Midbrain (tissue), 1 donor: ENCODE results near the gene GIGYF2.
"Not testable (repeated sequence)": the region's sequence is repeated elsewhere in the genome, so short reads cannot be mapped to it uniquely, and the experiment has no call there.

Experiments
- DNase-seq: peaks from one replicate; lab custom pipeline; 2025; lab: John Stamatoyannopoulos, UW

Gene GIGYF2

GRCh38 chr2:232816657-232817056 is 119.5 kb downstream of the GIGYF2 start:
- DNase-seq: no peak

- no peak for DNase-seq
Measured at GRCh38 chr2:232817756-232818155, 120.6 kb downstream of the GIGYF2 start.

- DNase-seq: no peak
Measured at GRCh38 chr2:232829988-232830387, 132.9 kb downstream of the GIGYF2 start.

- no peak for DNase-seq
Measured at GRCh38 chr2:232831496-232831895, 134.4 kb downstream of the GIGYF2 start.

DNA sequence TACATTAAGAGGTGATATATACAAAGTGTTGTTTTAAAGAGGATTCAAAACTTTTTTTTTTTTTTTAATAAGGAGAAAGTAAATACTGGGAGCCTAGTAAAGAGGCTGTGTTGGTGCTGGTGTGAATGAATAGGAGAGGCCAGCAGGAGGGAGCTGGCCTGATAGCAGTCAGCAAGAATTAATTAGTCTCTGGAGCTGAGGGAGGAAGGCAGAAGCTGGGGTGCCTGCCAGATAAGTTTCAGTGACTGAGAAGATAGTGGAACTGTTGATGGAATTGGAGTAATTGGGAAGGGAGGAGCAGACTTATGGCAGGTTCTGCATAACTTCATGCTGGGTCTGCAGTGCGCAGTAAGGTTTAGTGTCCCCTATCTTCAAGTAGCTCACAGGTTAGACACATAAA is 136.7 kb downstream of the GIGYF2 start:
- no peak for DNase-seq

- no peak for DNase-seq
Measured at GRCh38 chr2:232835687-232836208, 138.6 kb downstream of the GIGYF2 start.

DNA sequence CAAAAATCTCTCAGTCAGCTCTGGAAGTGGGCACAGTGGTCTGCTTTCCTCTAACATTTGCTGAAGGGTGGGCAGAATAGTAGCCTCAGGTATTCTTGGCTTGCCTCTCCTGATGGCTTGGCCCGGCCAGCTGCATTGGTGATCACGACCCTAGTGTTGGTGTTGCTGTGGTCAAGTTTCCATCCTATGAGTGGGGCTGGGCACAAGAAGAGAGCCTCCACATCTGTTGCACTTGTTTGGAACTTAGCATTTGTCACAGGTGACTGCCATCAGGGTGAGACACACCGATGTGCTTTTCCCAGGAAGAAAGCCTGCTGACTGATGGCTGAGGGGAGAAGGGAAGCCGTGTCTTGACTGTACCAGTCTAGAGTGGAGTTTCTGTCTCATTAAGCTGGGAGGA is 139.8 kb downstream of the GIGYF2 start:
- DNase-seq: no peak

DNA sequence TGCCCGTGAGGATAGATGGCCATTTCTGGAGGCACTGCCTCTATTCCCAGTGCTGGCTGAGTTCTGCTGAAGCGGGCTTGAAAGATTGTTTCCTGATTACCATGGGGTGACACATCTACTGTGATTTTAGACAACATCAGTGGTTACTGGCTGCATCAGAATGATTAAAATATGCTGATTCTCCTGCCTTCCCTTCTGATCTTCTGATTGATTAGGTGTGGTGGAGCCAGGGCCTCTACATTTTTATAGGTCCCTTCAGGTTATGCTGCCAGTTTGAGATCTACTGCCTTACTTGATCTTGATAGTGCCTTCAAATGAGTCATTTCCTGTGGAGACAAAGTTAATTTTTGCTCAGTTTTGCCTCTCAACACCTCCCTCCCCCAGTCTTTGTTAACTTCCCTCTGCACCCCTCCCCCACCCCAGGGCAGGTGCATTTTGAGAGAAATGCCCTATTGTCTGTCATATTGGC is 141.3 kb downstream of the GIGYF2 start:
- DNase-seq: no peak

DNA sequence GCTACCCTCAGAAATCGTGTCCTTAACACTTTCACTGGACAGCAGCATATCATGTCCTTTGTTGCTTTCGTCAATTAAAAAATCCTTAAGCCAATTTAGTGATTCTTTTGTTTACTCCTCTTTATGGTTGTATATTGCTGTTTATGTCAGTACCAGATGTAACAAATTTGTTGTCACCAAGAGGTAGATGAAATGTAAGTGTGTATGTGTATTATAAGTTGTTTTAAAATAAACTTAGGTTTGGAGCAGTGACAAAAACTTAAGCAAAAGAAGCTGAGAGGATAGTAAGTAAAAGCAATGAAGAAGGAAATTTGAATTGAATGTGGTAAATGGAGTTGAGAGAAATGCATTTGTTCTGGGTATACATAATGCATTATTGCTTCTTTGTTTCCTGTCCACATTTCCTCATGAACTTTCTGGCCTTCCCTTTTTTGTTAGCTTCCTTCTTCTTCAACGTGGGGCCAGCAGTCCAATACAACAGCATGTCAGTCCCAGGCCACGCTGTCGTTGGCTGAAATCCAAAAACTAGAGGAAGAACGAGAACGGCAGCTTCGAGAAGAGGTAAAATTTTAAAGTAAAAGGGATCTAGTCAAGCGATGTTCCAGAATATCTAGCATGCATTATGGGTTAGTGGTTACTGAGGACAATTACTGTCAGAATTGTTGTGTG is 142.4 kb downstream of the GIGYF2 start:
- peak; percentile 20 for DNase-seq

DNA sequence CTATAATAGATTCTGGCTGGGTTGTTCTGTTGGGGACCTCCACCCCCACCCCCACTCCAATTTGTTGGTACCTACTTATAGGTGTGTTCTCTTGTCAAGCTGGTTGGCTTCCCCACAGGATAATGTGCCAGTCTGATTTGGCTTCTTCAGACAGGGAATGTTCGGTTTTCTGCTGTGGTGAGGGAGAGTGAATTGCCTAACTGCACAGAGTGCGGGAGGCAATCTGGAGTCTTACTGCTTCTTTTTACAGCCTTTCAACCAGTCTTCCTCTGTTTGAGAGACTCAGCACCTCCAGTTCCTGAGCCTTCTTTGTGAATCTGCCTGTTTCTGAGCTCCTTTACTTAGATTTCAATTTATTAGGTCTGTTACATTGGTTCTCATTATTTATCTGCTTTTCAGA is 145.6 kb downstream of the GIGYF2 start:
- no peak for DNase-seq

GRCh38 chr2:232843834-232844233 is 146.7 kb downstream of the GIGYF2 start:
- peak; percentile 29 for DNase-seq

- no peak for DNase-seq
Measured at GRCh38 chr2:232846055-232846454, 148.9 kb downstream of the GIGYF2 start.

GRCh38 chr2:232850039-232850438 is 152.9 kb downstream of the GIGYF2 start:
- DNase-seq: no peak

DNA sequence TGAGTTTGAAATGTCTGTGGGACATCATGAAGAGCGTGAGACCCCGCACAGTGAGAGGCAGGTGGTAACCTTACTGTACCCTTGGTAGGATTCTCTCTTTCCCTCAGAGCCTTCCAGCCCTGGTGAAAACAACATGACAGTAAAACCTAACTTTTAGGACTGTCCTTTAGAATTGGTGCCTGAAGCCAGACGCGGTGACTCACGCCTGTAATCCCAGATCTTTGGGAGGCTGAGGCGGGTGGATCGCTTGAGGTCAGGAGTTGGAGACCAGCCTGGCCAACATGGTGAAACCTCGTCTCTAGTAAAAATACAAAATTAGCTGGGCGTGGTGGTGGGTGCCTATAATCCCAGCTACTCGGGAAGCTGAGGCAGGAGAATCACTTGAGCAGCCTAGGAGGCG is 154.9 kb downstream of the GIGYF2 start:
- DNase-seq: not testable (repeated sequence)

DNA sequence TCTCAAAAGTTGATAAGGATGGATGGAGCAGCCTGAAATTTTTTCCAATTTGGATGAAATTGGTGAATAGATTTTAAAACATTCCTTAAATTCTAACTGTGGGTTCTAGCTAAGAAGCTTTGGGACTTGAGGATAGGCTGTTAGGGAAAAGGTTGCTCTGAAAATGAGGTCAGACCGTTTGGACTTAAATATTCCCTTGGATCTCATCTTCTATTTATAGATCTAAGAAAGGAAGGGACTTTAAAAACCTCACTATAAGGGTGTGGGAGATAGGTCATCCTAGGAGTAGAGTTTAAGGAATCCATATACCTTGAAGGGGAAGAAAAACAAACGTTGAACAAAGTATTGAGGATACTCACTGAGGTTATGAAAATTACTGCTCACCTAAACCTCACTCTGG is 155.5 kb downstream of the GIGYF2 start:
- no peak for DNase-seq

DNA sequence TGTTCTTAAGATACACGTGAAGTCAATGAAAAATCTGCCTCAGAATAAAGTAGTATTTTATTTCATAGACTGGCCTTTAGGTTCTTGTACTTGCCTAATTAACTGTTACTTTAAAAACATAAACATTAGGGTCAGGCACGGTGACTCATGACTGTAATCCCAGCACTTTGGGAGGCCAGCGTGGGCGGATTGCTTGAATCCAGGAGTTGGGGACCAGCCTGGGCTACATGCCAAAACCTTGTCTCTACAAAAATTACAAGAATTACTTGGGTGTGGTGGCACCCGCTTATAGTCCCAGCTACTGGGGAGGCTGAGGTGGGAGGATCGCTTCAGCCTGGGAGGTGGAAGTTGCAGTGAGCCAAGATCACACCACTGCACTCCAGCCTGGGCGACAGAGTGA is 157.0 kb downstream of the GIGYF2 start:
- no peak for DNase-seq

DNA sequence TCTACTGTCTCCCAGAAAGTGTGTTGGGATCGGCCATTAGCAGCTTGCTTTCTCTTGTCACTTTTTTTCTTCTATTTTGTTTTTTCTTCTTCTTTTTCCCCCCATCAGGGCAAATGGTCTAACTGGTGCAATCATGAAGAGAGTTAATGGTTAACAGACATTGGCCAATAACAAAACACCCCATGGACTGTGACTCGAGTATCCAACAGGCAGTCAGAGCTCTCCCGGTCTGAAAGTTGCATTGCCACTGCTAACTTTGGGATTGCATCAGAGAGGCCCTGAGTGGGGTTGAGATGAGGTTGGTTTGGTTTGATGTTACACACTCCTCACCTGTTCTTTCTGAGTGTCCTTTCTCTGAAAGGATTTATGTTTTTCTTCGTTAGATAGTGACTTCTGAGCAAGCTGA is 160.0 kb downstream of the GIGYF2 start:
- no peak for DNase-seq

GRCh38 chr2:232859385-232859916 is 162.3 kb downstream of the GIGYF2 start:
- no peak for DNase-seq

DNA sequence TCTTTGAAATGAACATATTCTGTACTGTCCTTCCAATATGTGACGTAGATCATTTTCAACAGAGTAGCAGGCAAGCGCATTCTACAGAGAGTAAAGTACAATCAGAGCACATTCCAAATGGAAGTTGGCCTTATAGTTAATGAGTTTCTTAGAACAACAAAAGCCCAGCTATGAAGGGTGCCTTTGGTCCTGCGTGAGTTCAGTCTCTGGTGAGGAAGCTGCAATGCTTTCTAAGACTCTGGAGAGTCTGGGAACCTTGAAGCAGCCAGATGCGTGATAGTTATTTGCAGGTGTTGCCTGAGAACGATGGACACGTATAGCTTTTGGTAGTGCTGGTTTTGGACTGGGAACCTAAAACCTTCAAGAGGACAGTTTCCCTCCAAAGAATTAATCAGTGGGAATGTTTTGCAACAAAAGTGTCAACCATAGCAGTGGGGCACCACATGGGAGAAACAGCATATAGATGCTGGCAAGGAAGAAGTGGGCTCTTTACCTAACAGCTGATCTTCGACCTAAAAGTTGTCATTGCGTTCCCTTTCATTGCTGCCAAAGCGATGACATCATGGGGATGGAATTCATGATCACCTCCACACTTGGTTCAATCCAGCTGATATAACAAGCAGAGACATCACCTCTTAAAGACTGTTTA is 163.6 kb downstream of the GIGYF2 start:
- DNase-seq: no peak

GRCh38 chr2:232861353-232861752 is 164.2 kb downstream of the GIGYF2 start:
- DNase-seq: no peak

DNA sequence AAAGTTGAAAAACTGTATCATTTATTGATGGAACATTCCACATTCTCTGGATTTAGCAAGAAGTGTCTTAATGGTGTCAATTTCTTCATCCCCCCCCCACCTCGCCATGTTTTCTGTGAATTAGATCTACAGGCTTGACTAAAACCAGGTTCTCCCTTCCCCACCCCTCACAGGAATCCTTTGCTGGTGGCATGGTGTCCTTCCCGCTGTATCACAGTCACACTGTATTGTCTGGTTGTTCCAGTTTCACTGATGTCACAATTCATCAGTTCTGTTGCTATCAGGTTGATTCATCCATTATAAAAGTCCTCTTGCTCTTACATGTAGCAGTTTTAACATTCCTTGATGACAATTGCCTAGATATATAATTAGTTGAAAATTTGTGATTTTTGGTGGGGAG is 166.9 kb downstream of the GIGYF2 start:
- no peak for DNase-seq

DNA sequence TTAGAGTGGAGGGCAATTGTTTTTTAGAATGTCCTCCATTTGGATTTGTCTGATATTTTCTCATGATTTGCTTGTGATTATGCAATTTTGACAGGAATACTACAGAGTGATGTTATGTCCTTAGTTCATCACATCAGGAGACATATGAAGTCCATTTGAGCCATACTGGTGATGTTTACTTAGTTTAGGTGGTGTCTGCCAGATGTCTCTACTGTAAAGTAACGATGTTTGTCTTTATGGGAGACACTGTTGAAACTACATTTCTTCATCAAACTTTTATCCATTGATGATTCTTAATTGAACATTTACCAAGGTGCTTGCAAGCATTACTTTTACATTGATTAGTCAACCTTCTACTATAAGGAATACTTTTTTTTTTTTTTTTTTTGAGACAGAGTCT is 168.0 kb downstream of the GIGYF2 start:
- DNase-seq: no peak

- DNase-seq: no peak
Measured at GRCh38 chr2:232866104-232866503, 169.0 kb downstream of the GIGYF2 start.
